Activated T-helper 1 cell treated with anti-CD3 and anti-CD28 coated beads, Interleukin-12 subunit alpha, Interleukin-12 subunit beta, Interleukin-2, Interleukin-4 antibody, amounts not matched to agents 30 ng/mL and 10 ng/mL and 1 ng/mL, durations not matched to agents 14 hours and 24 hours and 36 hours (primary cell): ENCODE measurements around the gene EIF3J. TPM values are rescaled to one million over a fixed set of nuclear protein-coding genes. Genes with fewer than 3 reads are reported as not detected.
A peak's percentile ranks its signal among the peaks of the same experiment; 100 is the strongest.
"Not testable (repeated sequence)": the region's sequence is repeated elsewhere in the genome, so short reads cannot be mapped to it uniquely, and the experiment has no call there.

ENCODE experiments used
- DNase-seq: peaks from one replicate; pipeline ENCODE4 v3.0.0; 2021; ENCODE audit warnings: low spot score
- H3K27ac Mint-ChIP-seq: one replicate; pipeline ENCODE4 v1.8.0; 2021; ENCODE audit warnings: mild to moderate bottlenecking, mixed read lengths
- H3K27me3 Mint-ChIP-seq: one replicate; pipeline ENCODE4 v1.8.0; 2022; ENCODE audit warnings: mild to moderate bottlenecking, moderate library complexity, mixed read lengths; ENCODE audit not compliant: insufficient read depth
- H3K36me3 Mint-ChIP-seq: one replicate; pipeline ENCODE4 v1.8.0; 2021; ENCODE audit warnings: low read depth, mixed read lengths
- H3K4me1 Mint-ChIP-seq: one replicate; pipeline ENCODE4 v1.8.0; 2021; ENCODE audit warnings: low read depth, mixed read lengths
- H3K4me3 Mint-ChIP-seq: one replicate; pipeline ENCODE4 v1.8.0; 2021; ENCODE audit warnings: mild to moderate bottlenecking, moderate library complexity, mixed read lengths
- H3K9me3 Mint-ChIP-seq: one replicate; pipeline ENCODE4 v1.8.0; 2021; ENCODE audit warnings: mixed read lengths
- intact Hi-C: fragments of 100-400 bp; cut with micrococcal nuclease; formaldehyde crosslinking; loops from one replicate; pipeline ENCODE4 v1.15.1; 2024
- total RNA-seq: library from RNA; stranded (reverse); gene quantifications from 2 replicates; pipeline ENCODE4 v1.2.3, GENCODE V29; 2022

The EIF3J gene
- total RNA-seq, 1 donor from 2014 or later: 163 TPM

DNA sequence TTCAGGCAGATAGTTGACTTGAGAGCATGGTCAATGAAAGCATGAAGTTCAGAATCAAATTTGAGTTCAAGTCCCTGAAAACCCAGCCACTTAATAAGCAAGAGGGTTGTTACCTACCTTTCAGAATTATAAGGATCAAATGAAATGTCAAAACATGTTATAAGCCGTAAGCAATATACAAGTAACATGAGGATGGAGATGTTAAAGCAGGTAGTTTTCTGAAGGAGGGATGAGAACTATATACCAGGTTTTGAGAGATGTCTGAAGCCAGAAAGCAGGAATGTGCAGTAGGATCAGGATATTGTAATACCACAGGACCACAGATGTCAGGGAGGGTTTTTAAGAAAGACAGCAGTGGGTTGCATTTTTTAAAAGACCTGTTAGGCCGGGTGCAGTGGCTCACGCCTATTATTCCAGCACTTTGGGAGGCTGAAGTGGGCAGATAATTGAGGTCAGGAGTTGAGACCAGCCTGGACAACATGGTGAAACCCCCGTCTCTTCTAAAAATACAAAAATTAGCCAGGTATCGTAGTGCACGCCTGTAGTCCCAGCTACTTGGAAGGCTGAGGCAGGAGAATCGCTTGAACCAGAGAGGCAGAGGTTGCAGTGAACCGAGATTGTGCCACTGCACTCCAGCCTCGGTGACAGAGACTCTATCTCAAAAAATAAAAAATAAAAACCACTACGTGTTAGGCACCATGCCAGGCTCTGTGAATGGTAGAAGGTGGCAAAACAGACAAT, 6.9 kb upstream of the EIF3J start:
- Mint-ChIP-seq H3K27ac (no peak overlapping the region), H3K27me3 (no peaks in the 10 kb centered on the region), H3K9me3 (no peaks in the 10 kb centered on the region), H3K4me1 (peaks cover 8% of the 10 kb centered on the region), H3K4me3 (no peak overlapping the region), H3K36me3 (peaks cover 13% of the 10 kb centered on the region)
- intact Hi-C loops: no loop called here
- DNase-seq: no peak

GRCh38 chr15:44530653-44531052, 6.3 kb upstream of the EIF3J start:
- no peak for DNase-seq
- intact Hi-C loops: no loop called here
- no peak overlapping the region for H3K4me3 Mint-ChIP-seq
- H3K9me3 Mint-ChIP-seq: no peaks in the 10 kb centered on the region
- peaks cover 15% of the 10 kb centered on the region for H3K36me3 Mint-ChIP-seq
- H3K27me3 Mint-ChIP-seq: no peaks in the 10 kb centered on the region
- peaks cover 15% of the 10 kb centered on the region for H3K4me1 Mint-ChIP-seq
- H3K27ac Mint-ChIP-seq: no peak overlapping the region

- H3K27me3 Mint-ChIP-seq, H3K27ac Mint-ChIP-seq, DNase-seq, H3K9me3 Mint-ChIP-seq, H3K4me3 Mint-ChIP-seq, intact Hi-C loops: not testable (repeated sequence)
- Mint-ChIP-seq H3K36me3 (peaks cover 13% of the 10 kb centered on the region), H3K4me1 (peaks cover 20% of the 10 kb centered on the region)
These were observed 4.7 kb upstream of the EIF3J start for GRCh38 chr15:44532275-44532674.

DNA sequence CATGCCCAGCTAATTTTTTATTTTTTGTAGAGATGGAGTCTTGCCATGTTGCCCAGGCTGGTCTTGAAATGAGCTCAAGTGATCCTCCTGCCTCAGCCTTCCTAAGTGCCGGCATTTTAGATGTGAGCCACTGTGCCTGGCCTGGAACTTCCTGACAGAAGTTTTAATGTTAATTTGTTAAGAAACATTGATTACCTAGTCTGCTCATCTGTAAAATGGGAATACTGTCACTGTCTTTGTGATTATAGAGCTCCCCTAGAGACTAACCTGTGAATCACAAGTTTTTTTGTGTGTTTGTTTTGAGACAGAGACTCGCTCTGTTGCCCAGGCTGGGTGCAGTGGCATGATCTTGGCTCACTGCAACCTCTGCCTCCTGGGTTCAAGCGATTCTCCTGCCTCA, 4.3 kb upstream of the EIF3J start:
- no peak overlapping the region for H3K4me3 Mint-ChIP-seq
- peaks cover 10% of the 10 kb centered on the region for H3K36me3 Mint-ChIP-seq
- H3K27me3 Mint-ChIP-seq: no peaks in the 10 kb centered on the region

DNA sequence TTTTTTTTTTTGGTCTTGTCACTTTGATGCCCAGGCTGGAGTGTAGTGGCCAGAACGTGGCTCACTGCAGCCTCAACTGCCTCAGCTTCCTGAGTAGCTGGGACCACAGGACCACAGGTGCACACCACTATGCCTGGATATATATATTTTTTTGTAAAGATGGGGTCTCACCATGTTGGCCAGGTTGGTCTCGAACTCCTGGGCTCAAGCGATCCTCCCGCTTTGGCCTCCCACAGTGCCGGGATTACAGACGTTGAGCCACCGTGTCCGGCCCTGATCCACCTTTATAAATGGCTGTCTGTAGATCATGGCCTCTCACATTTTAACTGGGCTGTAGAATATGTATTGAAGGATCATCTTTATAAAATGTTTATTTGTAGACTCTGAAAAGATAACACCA, 1.9 kb upstream of the EIF3J start:
- Mint-ChIP-seq H3K36me3 (peaks cover 18% of the 10 kb centered on the region), H3K27me3 (no peaks in the 10 kb centered on the region), H3K9me3 (no peaks in the 10 kb centered on the region), H3K4me3 (peak overlapping the region; percentile 82), H3K4me1 (peaks cover 34% of the 10 kb centered on the region), H3K27ac (peak overlapping the region; percentile 38)
- DNase-seq: no peak
- intact Hi-C loops: loop anchor here (5.0 kb wide), 4 partner anchors 33 to 708 kb away; partner anchors contain the start of genes B2M, PATL2, SPG11 and WDR76

More for the DNA sequence above, 4.3 kb upstream of the EIF3J start:
- H3K27ac Mint-ChIP-seq: peak overlapping the region; percentile 40
- no peaks in the 10 kb centered on the region for H3K9me3 Mint-ChIP-seq
- peaks cover 21% of the 10 kb centered on the region for H3K4me1 Mint-ChIP-seq
- no peak for DNase-seq
- intact Hi-C loops: no loop called here

DNA sequence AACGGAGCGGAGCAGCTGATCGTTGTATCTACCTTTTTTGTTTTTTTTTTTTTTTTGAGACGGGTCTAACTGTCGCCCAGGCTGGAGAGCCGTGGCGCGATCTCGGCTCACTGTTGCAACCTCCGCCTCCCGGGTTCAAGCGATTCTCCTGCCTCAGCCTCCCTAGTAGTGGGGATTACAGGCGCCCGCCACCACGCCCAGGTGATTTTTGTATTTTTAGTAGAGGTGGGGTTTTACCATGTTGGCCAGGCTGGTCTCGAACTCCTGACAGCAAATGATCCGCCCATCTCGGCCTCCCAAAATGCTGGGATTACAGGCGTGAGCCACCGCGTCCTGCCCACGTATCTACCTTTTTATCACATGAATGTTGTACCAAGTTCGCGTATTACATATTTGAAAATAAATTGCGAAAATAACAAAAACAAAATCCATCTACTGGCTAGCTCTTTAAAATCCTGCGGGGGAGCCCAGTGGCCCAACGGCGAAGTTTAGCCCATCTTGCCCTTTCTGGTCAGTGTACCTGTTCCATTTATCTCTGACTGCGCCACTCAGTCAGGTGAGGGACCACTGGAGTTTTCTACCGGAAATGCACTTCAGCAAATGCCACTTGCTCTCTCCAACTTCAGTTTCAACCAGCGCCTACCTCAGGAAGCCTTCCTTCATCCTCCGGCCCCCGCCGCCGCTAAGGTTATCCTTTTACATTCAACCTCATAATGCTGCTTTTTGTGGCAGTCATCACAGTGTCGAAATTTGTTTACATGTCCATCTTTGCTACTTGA, 1.2 kb upstream of the EIF3J start:
- H3K4me3 Mint-ChIP-seq: peak overlapping the region; percentile 90
- H3K27me3 Mint-ChIP-seq: no peaks in the 10 kb centered on the region
- no peaks in the 10 kb centered on the region for H3K9me3 Mint-ChIP-seq
- intact Hi-C loops: loop anchor here (1.0 to 5.0 kb wide), 7 partner anchors 15 to 708 kb away; partner anchors contain the start of genes B2M, CTDSPL2, PATL2 and SPG11
- H3K36me3 Mint-ChIP-seq: peaks cover 23% of the 10 kb centered on the region
- peaks cover 38% of the 10 kb centered on the region for H3K4me1 Mint-ChIP-seq
- DNase-seq: peak; percentile 16
- peak overlapping the region; percentile 88 for H3K27ac Mint-ChIP-seq

DNA sequence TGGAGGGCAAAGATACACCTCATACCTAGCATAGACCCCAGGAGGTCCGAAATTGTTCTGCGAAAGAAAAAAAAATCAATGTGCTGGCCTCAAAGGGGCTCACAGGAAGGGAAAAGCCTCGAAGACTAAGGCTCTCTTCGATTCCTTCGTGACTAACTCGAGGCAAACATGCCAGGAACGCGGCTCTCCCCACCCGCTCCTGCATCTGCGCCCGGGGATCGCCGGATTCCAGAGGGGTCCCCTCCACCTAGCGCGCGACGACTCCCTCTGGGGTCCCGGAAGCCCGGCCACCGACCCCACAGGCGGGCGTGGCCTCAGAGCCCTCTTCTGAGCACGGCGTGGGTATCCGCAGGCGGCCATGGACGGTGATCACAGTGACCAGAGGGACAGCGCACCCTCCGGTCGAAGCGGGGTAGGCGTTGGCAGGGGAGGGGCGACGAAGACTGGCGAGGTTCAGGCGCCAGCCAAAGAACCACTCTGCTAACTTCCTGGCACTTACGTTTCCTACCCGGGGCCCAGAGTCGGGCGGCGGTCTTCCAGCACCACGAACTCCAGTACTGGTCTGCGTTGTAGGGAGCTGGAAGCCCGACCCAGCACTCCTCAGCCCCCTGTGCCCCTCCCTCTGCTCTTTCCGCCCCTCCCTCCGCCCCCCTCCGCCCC, 515 bp upstream of the EIF3J start:
- DNase-seq: peak; percentile 73
- peak overlapping the region; percentile 90 for H3K4me3 Mint-ChIP-seq
- peaks cover 28% of the 10 kb centered on the region for H3K36me3 Mint-ChIP-seq
- H3K27ac Mint-ChIP-seq: peak overlapping the region; percentile 88
- H3K27me3 Mint-ChIP-seq: no peaks in the 10 kb centered on the region
- intact Hi-C loops: loop anchor here (1.0 to 5.0 kb wide), 7 partner anchors 14 to 709 kb away; partner anchors contain the start of genes B2M, CTDSPL2, PATL2 and SPG11
- peaks cover 45% of the 10 kb centered on the region for H3K4me1 Mint-ChIP-seq
- no peaks in the 10 kb centered on the region for H3K9me3 Mint-ChIP-seq

- H3K27me3 Mint-ChIP-seq: no peaks in the 10 kb centered on the region
- peak overlapping the region; percentile 93 for H3K4me3 Mint-ChIP-seq
- intact Hi-C loops: loop anchor here (1.0 to 5.0 kb wide), 8 partner anchors 9 to 710 kb away; partner anchors contain the start of genes B2M, GOLM2, PATL2 and SPG11
- peaks cover 37% of the 10 kb centered on the region for H3K36me3 Mint-ChIP-seq
- H3K9me3 Mint-ChIP-seq: no peaks in the 10 kb centered on the region
- peak; percentile 14 for DNase-seq
- H3K27ac Mint-ChIP-seq: peak overlapping the region; percentile 98
- H3K4me1 Mint-ChIP-seq: peaks cover 57% of the 10 kb centered on the region
These were observed 841 bp downstream of the EIF3J start for GRCh38 chr15:44537735-44538240.

DNA sequence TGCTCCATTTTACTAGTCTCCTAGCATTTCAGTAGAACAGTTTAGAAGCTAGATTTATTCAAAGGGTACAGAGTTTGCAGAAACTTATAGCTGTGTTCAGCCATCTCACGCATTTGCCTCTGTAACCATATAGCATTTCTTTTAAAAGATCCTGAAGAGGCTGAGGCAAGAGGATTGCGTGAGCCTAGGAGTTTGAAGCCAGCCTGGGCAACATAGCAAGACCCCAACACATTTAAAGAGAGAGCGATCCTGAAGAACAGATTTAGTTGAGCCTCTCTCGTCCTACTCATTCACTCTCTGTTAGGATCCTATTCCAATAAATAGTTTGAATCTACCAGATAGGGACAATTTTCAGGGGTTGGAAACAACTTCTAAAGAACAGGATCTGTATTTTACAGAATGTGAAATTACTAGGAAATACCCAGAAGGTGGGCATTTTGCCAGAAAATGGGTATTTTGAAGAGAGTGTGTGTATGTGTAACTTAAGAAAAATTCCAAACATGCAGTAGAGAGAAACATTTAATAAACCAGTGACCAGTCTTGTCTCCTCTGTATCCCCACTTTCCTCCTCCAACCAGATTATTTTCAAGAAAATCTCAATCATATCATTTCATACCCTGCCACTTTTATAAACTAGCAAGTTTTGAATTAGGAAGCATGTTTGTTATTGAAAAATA, 4.5 kb downstream of the EIF3J start:
- Mint-ChIP-seq H3K4me3 (no peak overlapping the region), H3K4me1 (peaks cover 64% of the 10 kb centered on the region), H3K9me3 (peaks cover 4% of the 10 kb centered on the region), H3K27me3 (no peaks in the 10 kb centered on the region), H3K27ac (no peak overlapping the region), H3K36me3 (peaks cover 43% of the 10 kb centered on the region)
- intact Hi-C loops: no loop called here
- DNase-seq: no peak

GRCh38 chr15:44542596-44542995, 5.6 kb downstream of the EIF3J start:
- no peaks in the 10 kb centered on the region for H3K27me3 Mint-ChIP-seq
- H3K9me3 Mint-ChIP-seq: peaks cover 4% of the 10 kb centered on the region
- intact Hi-C loops: no loop called here
- H3K4me3 Mint-ChIP-seq: no peak overlapping the region
- H3K36me3 Mint-ChIP-seq: peaks cover 43% of the 10 kb centered on the region
- peaks cover 69% of the 10 kb centered on the region for H3K4me1 Mint-ChIP-seq
- no peak for DNase-seq
- no peak overlapping the region for H3K27ac Mint-ChIP-seq

DNA sequence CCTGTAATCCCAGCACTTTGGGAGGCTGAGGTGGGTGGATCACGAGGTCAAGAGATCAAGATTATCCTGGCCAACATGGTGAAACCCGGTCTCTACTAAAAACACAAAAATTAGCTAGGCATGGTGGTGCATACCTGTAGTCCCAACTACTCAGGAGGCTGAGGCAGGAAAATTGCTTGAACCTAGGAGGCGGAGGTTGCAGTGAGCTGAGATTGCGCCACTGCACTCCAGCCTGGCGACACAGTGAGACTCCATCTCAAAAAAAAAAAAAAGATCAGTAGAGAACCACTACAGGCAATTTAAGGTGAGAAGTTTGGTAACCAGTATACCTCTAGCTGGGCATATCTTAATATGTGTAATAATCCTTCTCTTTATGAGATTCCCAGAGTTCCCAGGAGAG, 7.8 kb downstream of the EIF3J start:
- Mint-ChIP-seq H3K4me1 (peaks cover 63% of the 10 kb centered on the region), H3K36me3 (peaks cover 40% of the 10 kb centered on the region), H3K4me3 (peak overlapping the region; percentile 15)
- H3K27me3 Mint-ChIP-seq, H3K9me3 Mint-ChIP-seq, intact Hi-C loops, DNase-seq, H3K27ac Mint-ChIP-seq: not testable (repeated sequence)
